Stomach (tissue), 4 donors: ENCODE data around the gene CEMP1.

ENCODE experiments used
- CTCF ChIP-seq, 7 experiments: fragments of 450-650 bp in 4 of 7; fragments of 200-600 bp in 3 of 7; sonication (generic) in 3 of 7; IDR thresholded peaks; one replicate each; pipeline ENCODE4 v1.5.1; 2016 to 2019; ENCODE audit warnings: antibody characterized with exemption in 7 of 7, control low read depth in 2 of 7, mild to moderate bottlenecking in 1 of 7
- POLR2A ChIP-seq, 4 donors: fragments of 450-650 bp; IDR thresholded peaks; one replicate each; pipeline ENCODE4 v1.6.1; 2016; ENCODE audit warnings: antibody characterized with exemption in 4 of 4, control low read depth in 2 of 4, mild to moderate bottlenecking in 1 of 4, moderate library complexity in 1 of 4

- TF ChIP-seq CTCF (IDR thresholded peaks at IDR 0.05) = no peak
- no peak for TF ChIP-seq POLR2A (IDR thresholded peaks at IDR 0.05)
Observed at GRCh38 chr16:2528161-2529060, 2.8 kb downstream of the CEMP1 start.
